Measurements from ENCODE around the gene TRIP4.

Gene TRIP4

DNA sequence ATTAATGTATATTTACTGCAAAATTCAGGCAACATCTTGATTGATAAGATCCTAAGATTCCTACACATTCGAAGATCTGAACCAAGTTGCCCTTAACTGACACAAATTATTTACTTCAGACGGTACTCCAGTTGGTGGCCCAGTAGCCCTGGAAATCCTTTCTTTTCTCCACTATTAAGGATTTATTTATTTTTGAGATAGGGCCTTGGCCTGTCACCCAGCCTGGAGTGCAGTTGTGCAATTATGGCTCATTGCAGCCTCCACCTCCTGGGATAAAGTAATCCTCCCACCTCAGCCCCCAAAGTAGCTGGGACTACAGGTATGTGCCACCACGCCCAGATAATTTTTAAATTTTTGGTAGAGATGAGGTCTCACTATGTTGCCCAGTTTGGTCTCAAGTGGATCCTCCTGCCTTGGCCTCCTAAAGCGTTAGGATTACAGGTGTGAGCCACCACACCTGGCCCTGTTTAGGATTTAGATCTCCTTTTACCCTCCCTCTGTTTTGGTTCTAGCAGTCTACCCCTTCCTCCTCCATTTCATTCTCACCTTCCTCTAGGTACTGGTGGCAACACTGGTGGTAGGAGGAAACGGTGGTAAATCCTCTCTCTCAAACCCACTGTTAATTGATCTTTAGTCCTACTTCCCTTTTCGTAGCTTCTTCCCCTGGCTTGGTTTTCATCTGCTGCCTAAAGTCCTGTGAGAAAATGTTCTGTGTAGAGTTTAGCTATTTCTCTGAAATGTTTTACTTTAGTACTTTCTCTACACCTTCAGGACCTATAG is 60.1 kb downstream of the TRIP4 start:
- no peak for DNase-seq (ENCODE audit: low read depth, low spot score)

GRCh38 chr15:64452988-64453688 is 65.5 kb downstream of the TRIP4 start:
- peak; percentile 85 for DNase-seq (ENCODE audit: low read depth, low spot score)

DNA sequence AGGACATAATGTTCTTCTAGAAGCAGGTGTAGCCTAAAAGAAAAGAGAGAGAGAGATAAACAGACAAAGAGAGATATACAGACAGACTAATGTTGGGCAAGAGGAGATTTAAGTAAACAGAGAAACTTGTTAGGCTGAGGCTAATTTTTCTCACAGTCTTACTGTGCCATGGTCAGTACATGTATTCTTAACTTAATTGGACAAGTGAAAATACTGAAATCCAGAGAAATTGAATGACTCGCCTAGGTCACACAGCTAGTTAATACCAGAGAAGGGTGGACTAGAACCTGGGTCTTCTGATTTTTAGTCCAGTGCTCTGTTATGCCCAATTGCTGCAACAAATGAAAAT is 66.0 kb downstream of the TRIP4 start:
- DNase-seq (ENCODE audit: low read depth, low spot score): no peak

- DNase-seq (ENCODE audit: low read depth, low spot score): no peak
Observed at GRCh38 chr15:64454282-64454681, 66.6 kb downstream of the TRIP4 start.

- peak; percentile 38 for DNase-seq (ENCODE audit: low read depth, low spot score)
Observed at GRCh38 chr15:64455961-64456371, 68.3 kb downstream of the TRIP4 start.

GRCh38 chr15:64456634-64457108 is 69.0 kb downstream of the TRIP4 start:
- peak; percentile 18 for DNase-seq (ENCODE audit: low read depth, low spot score)

- peak; percentile 15 for DNase-seq (ENCODE audit: low read depth, low spot score)
Observed at GRCh38 chr15:64459066-64459781, 71.6 kb downstream of the TRIP4 start.

DNA sequence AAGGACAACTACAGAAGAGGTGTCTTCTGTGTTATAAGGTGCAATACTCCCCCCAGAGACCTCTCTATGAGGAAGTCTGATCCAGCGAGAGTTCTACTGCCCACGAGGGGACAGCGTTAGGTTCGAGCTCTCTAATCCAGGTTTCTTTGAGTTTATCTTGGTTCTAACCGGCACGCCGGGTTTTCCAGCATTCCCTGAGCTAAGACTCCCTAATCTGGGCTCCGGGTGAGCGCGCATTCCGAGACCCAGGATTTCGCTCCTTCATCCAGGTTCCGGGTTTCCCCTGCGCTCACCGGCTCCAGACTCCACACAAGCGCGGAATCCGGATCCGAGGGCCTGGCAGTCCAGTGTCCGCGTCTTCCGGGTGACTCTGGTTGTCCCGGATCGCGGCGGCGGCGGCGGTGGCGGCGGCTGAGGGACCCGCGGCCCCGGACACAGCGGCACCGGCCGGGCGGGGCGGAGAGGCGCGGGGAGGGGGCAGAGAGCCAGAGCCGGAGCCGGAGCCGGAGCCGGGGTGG is 72.6 kb downstream of the TRIP4 start, which contains the start of gene ZNF609:
Gene ZNF609 (plus strand): TSS at position 373 of the 518 bp plus-strand sequence. CDS start 38,842 bp downstream, outside the sequence.
- DNase-seq (ENCODE audit: low read depth, low spot score): peak; percentile 98

- DNase-seq (ENCODE audit: low read depth, low spot score): peak; percentile 80
Observed at GRCh38 chr15:64460724-64461720, 73.4 kb downstream of the TRIP4 start.

- DNase-seq (ENCODE audit: low read depth, low spot score): no peak
Observed at GRCh38 chr15:64461721-64462162, 74.1 kb downstream of the TRIP4 start.

GRCh38 chr15:64462492-64462891 is 74.9 kb downstream of the TRIP4 start:
- DNase-seq (ENCODE audit: low read depth, low spot score): no peak

DNA sequence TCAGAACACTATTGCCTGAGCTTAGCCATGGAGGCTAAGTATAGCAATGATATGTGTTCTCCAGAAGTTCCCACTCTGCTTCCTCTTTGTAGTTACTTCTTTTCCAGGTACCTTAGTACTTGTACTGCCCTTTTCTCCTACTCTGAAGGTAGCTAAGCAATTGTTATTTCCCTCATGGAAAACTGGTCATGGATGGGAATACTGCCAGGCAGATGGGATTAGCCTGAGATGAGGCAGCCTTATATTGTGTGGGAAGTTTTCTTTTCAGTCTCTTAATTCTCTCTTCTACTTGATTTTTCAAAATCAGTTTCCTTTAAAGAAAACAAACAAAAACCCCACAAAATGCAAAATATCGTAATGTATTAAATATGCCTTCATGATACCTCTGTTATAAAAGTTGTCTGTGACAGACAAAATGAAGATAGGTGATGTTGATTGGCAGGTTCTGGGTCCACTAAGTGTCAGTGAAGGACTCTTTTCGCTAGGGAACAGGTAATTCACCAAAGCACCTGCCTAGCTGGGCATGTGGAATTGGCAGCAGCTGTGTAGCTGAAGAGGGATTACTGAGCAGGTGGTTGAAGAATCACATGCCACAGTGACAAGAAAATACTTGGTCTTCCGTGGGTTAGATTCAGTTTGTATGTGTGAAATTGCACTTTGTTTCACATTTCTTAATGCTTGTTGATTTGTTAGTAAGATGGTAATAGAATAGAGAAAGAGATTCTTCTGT is 76.8 kb downstream of the TRIP4 start:
- peak; percentile 60 for DNase-seq (ENCODE audit: low read depth, low spot score)

DNA sequence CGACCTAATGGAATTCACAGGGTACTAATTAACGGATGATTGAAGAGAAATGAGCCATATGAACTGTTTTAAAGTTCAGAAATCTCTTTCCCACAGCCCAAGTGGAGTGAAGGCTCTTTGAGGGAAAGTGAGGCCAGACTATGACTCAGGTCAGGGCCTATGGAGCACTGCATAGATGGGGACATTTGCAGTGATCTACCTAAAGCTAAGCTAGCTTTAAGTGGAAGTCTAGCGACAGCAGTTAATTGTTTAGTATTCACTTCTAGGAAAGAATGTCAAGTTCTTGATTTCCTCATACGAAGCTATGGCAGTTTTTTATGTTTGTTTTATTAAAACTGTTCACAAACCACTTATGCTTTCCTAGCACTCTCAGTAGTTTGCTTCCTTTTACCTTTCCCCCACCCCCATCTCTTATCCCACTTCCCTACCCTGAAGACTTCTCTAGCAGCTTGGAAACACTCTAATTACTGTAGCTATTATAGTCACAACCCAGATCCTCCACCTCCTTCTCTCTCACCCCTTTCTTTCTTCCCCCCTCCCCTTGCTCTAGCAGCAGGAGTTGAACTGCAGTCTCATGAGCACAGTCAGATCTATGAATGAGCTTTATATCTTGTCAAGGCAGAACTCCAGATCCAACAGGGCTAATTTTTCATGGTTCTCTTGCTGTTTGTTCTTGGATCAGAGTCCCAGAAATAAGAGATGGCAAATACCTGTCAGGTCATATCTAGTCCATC is 78.9 kb downstream of the TRIP4 start:
- no peak for DNase-seq (ENCODE audit: low read depth, low spot score)

- no peak for DNase-seq (ENCODE audit: low read depth, low spot score)
Observed at GRCh38 chr15:64472161-64472560, 84.5 kb downstream of the TRIP4 start.

- no peak for DNase-seq (ENCODE audit: low read depth, low spot score)
Observed at GRCh38 chr15:64474846-64475245, 87.2 kb downstream of the TRIP4 start.

DNA sequence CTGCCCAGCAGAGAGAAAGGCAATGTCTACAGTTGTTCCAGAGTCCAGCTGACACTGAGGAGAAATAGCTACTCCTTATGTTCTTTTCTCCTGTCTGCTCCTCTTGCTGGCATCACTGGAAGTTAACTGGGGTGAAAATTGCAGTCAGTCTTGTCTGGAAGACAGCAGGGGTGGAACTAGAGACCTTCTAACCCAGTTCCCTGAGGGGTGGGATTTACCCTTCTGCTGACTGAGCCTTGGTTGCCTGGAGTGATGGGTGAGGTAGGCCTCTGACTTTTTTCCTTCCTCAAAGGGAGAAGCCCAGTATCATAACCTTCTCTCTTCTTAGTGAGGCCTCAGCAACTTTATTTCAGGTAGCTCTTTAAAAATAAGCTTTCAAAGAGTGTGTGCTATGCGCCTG is 88.9 kb downstream of the TRIP4 start:
- DNase-seq (ENCODE audit: low read depth, low spot score): no peak

DNA sequence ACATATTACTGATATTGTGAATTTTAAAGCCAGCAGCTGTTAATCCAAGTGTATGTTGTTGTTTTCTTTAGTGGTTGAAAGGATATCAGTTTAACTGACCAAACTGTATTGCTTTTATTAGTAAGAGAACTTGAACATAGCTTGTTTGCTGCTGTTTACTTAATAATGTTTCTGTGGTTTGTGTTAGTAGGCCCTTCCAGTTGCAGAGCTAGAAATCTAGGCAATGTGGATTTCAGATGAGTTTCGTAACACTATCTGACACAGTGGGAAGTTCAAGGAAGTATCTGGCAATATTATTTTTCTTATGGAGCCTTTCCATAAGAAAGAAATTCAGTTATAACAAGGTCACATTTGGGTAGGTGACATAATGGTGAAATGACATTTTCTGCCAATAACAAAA is 91.2 kb downstream of the TRIP4 start:
- DNase-seq (ENCODE audit: low read depth, low spot score): no peak

- no peak for DNase-seq (ENCODE audit: low read depth, low spot score)
Observed at GRCh38 chr15:64480891-64481290, 93.3 kb downstream of the TRIP4 start.

GRCh38 chr15:64483749-64484148 is 96.1 kb downstream of the TRIP4 start:
- no peak for DNase-seq (ENCODE audit: low read depth, low spot score)
